ENCODE results near the gene TRRAP. TPM values are rescaled to one million over a fixed set of nuclear protein-coding genes. Genes with fewer than 3 reads are reported as not detected.

Gene TRRAP
- total and polyA plus RNA-seq, 2 of the 8 experiments (the other 6 are each of a cell fraction or from before 2014, with no cell fraction given) = 21.7 to 48.6 TPM

DNA sequence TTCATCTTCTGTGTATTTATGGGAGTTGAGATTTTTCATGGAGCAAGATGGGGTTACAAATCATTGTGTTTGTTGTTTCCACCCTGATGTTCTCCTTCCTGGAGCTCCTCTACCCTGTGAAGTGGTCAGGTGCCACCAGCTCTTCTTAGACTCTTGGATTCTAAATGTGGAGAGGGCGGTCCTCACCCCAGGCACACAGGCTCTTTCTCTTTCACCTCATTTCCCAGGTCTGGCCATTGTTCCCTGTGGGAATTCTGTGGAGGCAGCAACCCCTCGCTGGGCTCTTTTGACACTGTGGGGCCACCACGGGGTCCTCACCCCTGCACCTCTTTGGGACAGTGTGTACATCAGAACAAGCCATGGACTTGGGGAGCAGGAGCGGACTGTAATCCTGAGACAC is 95.9 kb downstream of the TRRAP start:
- DNase-seq (ENCODE audit: low read depth in 1 of 2, low spot score in 2 of 2) (no peak), FAIRE-seq (no peak)
- Histone ChIP-seq H4K20me1 (replicated peaks in 1 of 2; ENCODE audit: control insufficient read depth in 1 of 2, insufficient read depth in 2 of 2, low read length in 2 of 2) (peaks cover 4 to 7% of the 10 kb centered on the region in 2 experiments), H3K27ac (ENCODE audit: low read depth, low read length) (no peak overlapping the region), H2BK15ac (ENCODE audit: low read length) (no peak overlapping the region), H3K79me1 (ENCODE audit: low read depth, low read length) (no peaks in the 10 kb centered on the region), H3K4ac (replicated peaks; ENCODE audit: insufficient read length, low read depth, low read length) (no peak overlapping the region), H3K9me3 (ENCODE audit: insufficient read depth in 2 of 2, low read depth in 1 of 2, low read length in 1 of 2) (no peaks in the 10 kb centered on the region), H2BK12ac (ENCODE audit: low read depth, low read length) (no peak overlapping the region), H3K14ac (ENCODE audit: insufficient read length) (no peak overlapping the region), H3K36me3 (ENCODE audit: control insufficient read depth in 2 of 4, insufficient read depth in 4 of 4, low read length in 3 of 4) (peaks cover 46 to 71% (median 67%) of the 10 kb centered on the region in 4 experiments), H2AFZ (ENCODE audit: low read length) (no peak overlapping the region), H4K5ac (ENCODE audit: insufficient read length, low read depth, low read length) (no peak overlapping the region), H3K27me3 (replicated peaks in 1 of 4; ENCODE audit: control insufficient read depth in 3 of 4, extremely low read depth in 1 of 4, insufficient read depth in 3 of 4, low read length in 3 of 4) (no peaks in the 10 kb centered on the region), H3K18ac (ENCODE audit: extremely low read depth, low read length) (no peak overlapping the region), H3K23me2 (ENCODE audit: low read depth, low read length) (no peaks in the 10 kb centered on the region), H4K91ac (replicated peaks; ENCODE audit: insufficient read length, low read length) (no peak overlapping the region), H3K56ac (replicated peaks; ENCODE audit: insufficient read length, low read depth, low read length) (no peak overlapping the region), H3K9ac (replicated peaks in 1 of 4; ENCODE audit: extremely low read depth in 1 of 4, low read depth in 3 of 4, low read length in 3 of 4) (no peak overlapping the region), H3K4me2 (ENCODE audit: insufficient read depth in 1 of 2, low read depth in 2 of 2, low read length in 2 of 2) (no peak overlapping the region), H3K79me2 (ENCODE audit: control insufficient read depth in 1 of 2, insufficient read depth in 2 of 2, low read length in 2 of 2) (no peaks in the 10 kb centered on the region), H3K4me1 (replicated peaks in 1 of 4; ENCODE audit: control insufficient read depth in 3 of 4, insufficient read depth in 4 of 4, low read length in 3 of 4) (no peaks in the 10 kb centered on the region), H4K8ac (ENCODE audit: extremely low read depth, insufficient read depth, low read length) (no peak overlapping the region), H2BK120ac (replicated peaks; ENCODE audit: low read depth, low read length) (no peak overlapping the region), H3K23ac (ENCODE audit: insufficient read length) (no peak overlapping the region), H2BK5ac (ENCODE audit: low read depth, low read length) (no peak overlapping the region), H3K4me3 (ENCODE audit: extremely low read depth in 1 of 4, insufficient read depth in 2 of 4, low read depth in 3 of 4, low read length in 4 of 4) (no peak overlapping the region), H2AK5ac (ENCODE audit: low read depth, low read length) (no peak overlapping the region), H2BK20ac (ENCODE audit: low read length) (no peak overlapping the region)
- POLR2A ChIA-PET (ENCODE audit: partially characterized antibody) = interaction anchor here (0.9 kb wide), 1 partner anchor 18 kb away, joined by 3 read pairs; no protein-coding TSS in a partner anchor
- WGBS, 2 experiments (ENCODE audit: extremely low coverage in 1 of 2, insufficient coverage in 1 of 2, insufficient read length in 1 of 2, insufficient replicate concordance in 2 of 2, low coverage in 1 of 2, low lambda C conversion rate in 2 of 2, missing lambda C conversion rate in 1 of 2) = 74% methylated on average over 4 of the region's 4 CpGs; no CpG with 5 or more reads in 1 of the 2 experiments
- CTCF ChIA-PET (ENCODE audit: partially characterized antibody) = interaction anchor here (1.4 to 2.3 kb wide), 2 partner anchors 9 to 10 kb away, joined by 3 to 5 read pairs; no protein-coding TSS in a partner anchor
- TF ChIP-seq CHD2 (IDR thresholded peaks at IDR 0.05; ENCODE audit: low read length) (no peak), BRCA1 (IDR thresholded peaks at IDR 0.05; ENCODE audit: low read depth, low read length) (no peak), RNF2 (IDR thresholded peaks at IDR 0.05; ENCODE audit: borderline replicate concordance, low read depth, low read length, missing control alignments, poor library complexity, severe bottlenecking) (no peak), TEAD4 (IDR thresholded peaks at IDR 0.05; ENCODE audit: low read depth, low read length) (no peak), YY1 (IDR thresholded peaks at IDR 0.05; ENCODE audit: low read depth, low read length) (no peak), CREB1 (IDR thresholded peaks at IDR 0.05) (no peak), KDM5A (IDR thresholded peaks at IDR 0.05; ENCODE audit: low read length) (no peak), CHD1 (IDR thresholded peaks at IDR 0.05; ENCODE audit: low read depth, low read length) (no peak), RAD21 (IDR thresholded peaks at IDR 0.05 in 1 of 2, conservative IDR thresholded peaks at IDR 0.05 in 1 of 2; ENCODE audit: low read depth in 2 of 2, low read length in 2 of 2) (no peak), NRF1 (IDR thresholded peaks at IDR 0.05; ENCODE audit: low read depth, low read length) (no peak), JUND (IDR thresholded peaks at IDR 0.05; ENCODE audit: low read length) (no peak), SAP30 (IDR thresholded peaks at IDR 0.05; ENCODE audit: insufficient read depth, insufficient replicate concordance, low read length) (no peak)
- TF ChIP-seq, protein P1, sequence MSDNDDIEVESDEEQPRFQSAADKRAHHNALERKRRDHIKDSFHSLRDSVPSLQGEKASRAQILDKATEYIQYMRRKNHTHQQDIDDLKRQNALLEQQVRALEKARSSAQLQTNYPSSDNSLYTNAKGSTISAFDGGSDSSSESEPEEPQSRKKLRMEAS (IDR thresholded peaks at IDR 0.05) = no peak

All from H1 (cell line).